ENCODE measurements around the gene ERCC2. TPM values are rescaled to one million over a fixed set of nuclear protein-coding genes. Genes with fewer than 3 reads are reported as not detected.

Gene ERCC2
- total and polyA plus RNA-seq, 2 experiments from 2014 or later: 33.3 to 81.1 TPM

- no peak for TF ChIP-seq CTCF (conservative IDR thresholded peaks at IDR 0.05; ENCODE audit: low read depth in 2 of 2)
- no peak for TF ChIP-seq JUNB (IDR thresholded peaks at IDR 0.05; ENCODE audit: unreplicated experiment)
- TF ChIP-seq NANOG (IDR thresholded peaks at IDR 0.05; ENCODE audit: borderline replicate concordance): no peak
- TF ChIP-seq EZH2phosphoT487 (IDR thresholded peaks at IDR 0.05; ENCODE audit: unreplicated experiment): no peak
- TF ChIP-seq POLR2AphosphoS5 (IDR thresholded peaks at IDR 0.05; ENCODE audit: low read depth): no peak
- no peak for TF ChIP-seq REST (IDR thresholded peaks at IDR 0.05; ENCODE audit: unreplicated experiment)
- no peak for TF ChIP-seq ZNF114 (CRISPR knock-in tag; IDR thresholded peaks at IDR 0.05)
- no peak for TF ChIP-seq EZH2 (IDR thresholded peaks at IDR 0.05; ENCODE audit: low read depth, unreplicated experiment)
- no peak for TF ChIP-seq ZNF331 (CRISPR knock-in tag; IDR thresholded peaks at IDR 0.05; ENCODE audit: low read depth)
- no peak for TF ChIP-seq CREB1 (CRISPR knock-in tag; IDR thresholded peaks at IDR 0.05; ENCODE audit: low read depth)
- TF ChIP-seq ETS1 (IDR thresholded peaks at IDR 0.05): no peak
- TF ChIP-seq STAT1 (IDR thresholded peaks at IDR 0.05; ENCODE audit: unreplicated experiment): no peak
These were observed 68.0 kb downstream of the ERCC2 start (continued) for GRCh38 chr19:45302416-45302815.

Other genes starting within 250 kb of the ERCC2 start
- gene NKPD1, start 209.6 kb downstream of the ERCC2 start, total RNA-seq (2014; rRNA removed; shearing (Covaris generic)): 1.3 and 2.2 TPM in 2 replicates
- gene NKPD1, start 209.6 kb downstream of the ERCC2 start, polyA plus RNA-seq (2016; fragmentation: Nextera tagmentation; extraction: Ambion mirVana): 0.09 and 0.24 TPM in 2 replicates
- gene TRAPPC6A, start 192.3 kb downstream of the ERCC2 start, total RNA-seq (2014; rRNA removed; shearing (Covaris generic)): 23.3 and 29.4 TPM in 2 replicates
- 74.7 and 81.9 TPM in 2 replicates for gene TRAPPC6A, start 192.3 kb downstream of the ERCC2 start, polyA plus RNA-seq (2016; fragmentation: Nextera tagmentation; extraction: Ambion mirVana)
- gene BLOC1S3, start 191.8 kb downstream of the ERCC2 start, total RNA-seq (2014; rRNA removed; shearing (Covaris generic)): 15.9 and 16.0 TPM in 2 replicates
- gene BLOC1S3, start 191.8 kb downstream of the ERCC2 start, polyA plus RNA-seq (2016; fragmentation: Nextera tagmentation; extraction: Ambion mirVana): 2.5 and 5.0 TPM in 2 replicates
- 0.35 and 3.2 TPM in 2 replicates for gene EXOC3L2, start 125.2 kb downstream of the ERCC2 start, total RNA-seq (2014; rRNA removed; shearing (Covaris generic))
- gene EXOC3L2, start 125.2 kb downstream of the ERCC2 start, polyA plus RNA-seq (2016; fragmentation: Nextera tagmentation; extraction: Ambion mirVana): 2.0 and 2.8 TPM in 2 replicates
- 38.6 and 40.5 TPM in 2 replicates for gene MARK4, start 119.3 kb downstream of the ERCC2 start, total RNA-seq (2014; rRNA removed; shearing (Covaris generic))
- gene MARK4, start 119.3 kb downstream of the ERCC2 start, polyA plus RNA-seq (2016; fragmentation: Nextera tagmentation; extraction: Ambion mirVana): 15.8 and 16.6 TPM in 2 replicates
- not detected in 2 replicates for gene CKM, start 47.7 kb downstream of the ERCC2 start, total RNA-seq (2014; rRNA removed; shearing (Covaris generic))
- 0.47 TPM in 1 of 2 replicates, not detected in the other for gene CKM, start 47.7 kb downstream of the ERCC2 start, polyA plus RNA-seq (2016; fragmentation: Nextera tagmentation; extraction: Ambion mirVana)
- gene KLC3, start 29.8 kb downstream of the ERCC2 start, total RNA-seq (2014; rRNA removed; shearing (Covaris generic)): 4.2 and 6.4 TPM in 2 replicates
- 2.8 and 3.1 TPM in 2 replicates for gene KLC3, start 29.8 kb downstream of the ERCC2 start, polyA plus RNA-seq (2016; fragmentation: Nextera tagmentation; extraction: Ambion mirVana)
- 9.6 and 11.3 TPM in 2 replicates for gene PPP1R13L, start 34.5 kb upstream of the ERCC2 start, total RNA-seq (2014; rRNA removed; shearing (Covaris generic))
- gene PPP1R13L, start 34.5 kb upstream of the ERCC2 start, polyA plus RNA-seq (2016; fragmentation: Nextera tagmentation; extraction: Ambion mirVana): 12.9 and 15.5 TPM in 2 replicates
- 33.0 and 34.1 TPM in 2 replicates for gene POLR1G, start 36.1 kb upstream of the ERCC2 start, total RNA-seq (2014; rRNA removed; shearing (Covaris generic))
- gene POLR1G, start 36.1 kb upstream of the ERCC2 start, polyA plus RNA-seq (2016; fragmentation: Nextera tagmentation; extraction: Ambion mirVana): 85.9 and 91.1 TPM in 2 replicates
- 39.0 and 45.9 TPM in 2 replicates for gene ERCC1, start 53.3 kb upstream of the ERCC2 start, total RNA-seq (2014; rRNA removed; shearing (Covaris generic))
- gene ERCC1, start 53.3 kb upstream of the ERCC2 start, polyA plus RNA-seq (2016; fragmentation: Nextera tagmentation; extraction: Ambion mirVana): 52.3 and 56.3 TPM in 2 replicates
- gene FOSB, start 97.4 kb upstream of the ERCC2 start, total RNA-seq (2014; rRNA removed; shearing (Covaris generic)): 0.89 and 1.9 TPM in 2 replicates
- 0.55 and 0.77 TPM in 2 replicates for gene FOSB, start 97.4 kb upstream of the ERCC2 start, polyA plus RNA-seq (2016; fragmentation: Nextera tagmentation; extraction: Ambion mirVana)
- 22.8 and 32.1 TPM in 2 replicates for gene RTN2, start 126.5 kb upstream of the ERCC2 start, total RNA-seq (2014; rRNA removed; shearing (Covaris generic))
- 7.0 and 8.6 TPM in 2 replicates for gene RTN2, start 126.5 kb upstream of the ERCC2 start, polyA plus RNA-seq (2016; fragmentation: Nextera tagmentation; extraction: Ambion mirVana)
- gene PPM1N, start 127.9 kb upstream of the ERCC2 start, total RNA-seq (2014; rRNA removed; shearing (Covaris generic)): 9.6 and 15.2 TPM in 2 replicates
- 25.1 and 30.1 TPM in 2 replicates for gene PPM1N, start 127.9 kb upstream of the ERCC2 start, polyA plus RNA-seq (2016; fragmentation: Nextera tagmentation; extraction: Ambion mirVana)
- gene VASP, start 136.9 kb upstream of the ERCC2 start, total RNA-seq (2014; rRNA removed; shearing (Covaris generic)): 146 and 147 TPM in 2 replicates
- 60.3 and 68.3 TPM in 2 replicates for gene VASP, start 136.9 kb upstream of the ERCC2 start, polyA plus RNA-seq (2016; fragmentation: Nextera tagmentation; extraction: Ambion mirVana)
- gene OPA3, start 214.2 kb upstream of the ERCC2 start, total RNA-seq (2014; rRNA removed; shearing (Covaris generic)): 13.5 and 14.5 TPM in 2 replicates
- 9.1 and 11.5 TPM in 2 replicates for gene OPA3, start 214.2 kb upstream of the ERCC2 start, polyA plus RNA-seq (2016; fragmentation: Nextera tagmentation; extraction: Ambion mirVana)
- gene GPR4, start 231.6 kb upstream of the ERCC2 start, total RNA-seq (2014; rRNA removed; shearing (Covaris generic)): 0.14 and 0.35 TPM in 2 replicates
- gene GPR4, start 231.6 kb upstream of the ERCC2 start, polyA plus RNA-seq (2016; fragmentation: Nextera tagmentation; extraction: Ambion mirVana): 0.06 and 0.59 TPM in 2 replicates

All from GM23338 (cell line).